Mammary epithelial cell (primary cell): Measurements from ENCODE around the gene SPN.

Experiments
- EZH2 ChIP-seq: IDR thresholded peaks from 2 replicates; pipeline ENCODE4 v1.6.1; 2012; ENCODE audit warnings: low read length, inconsistent platforms, borderline replicate concordance
- TF ChIP-seq, protein P1 (sequence below), 2 donors: IDR thresholded peaks in 1 of 2; conservative IDR thresholded peaks in 1 of 2; 2 replicates each; pipeline ENCODE4 v1.5.1; 2011 to 2012; ENCODE audit warnings: inconsistent platforms in 2 of 2, low read length in 2 of 2, mild to moderate bottlenecking in 2 of 2, control low read depth in 1 of 2, low read depth in 1 of 2; ENCODE audit not compliant: insufficient read depth in 1 of 2; ENCODE audit errors: extremely low read depth in 1 of 2

DNA sequence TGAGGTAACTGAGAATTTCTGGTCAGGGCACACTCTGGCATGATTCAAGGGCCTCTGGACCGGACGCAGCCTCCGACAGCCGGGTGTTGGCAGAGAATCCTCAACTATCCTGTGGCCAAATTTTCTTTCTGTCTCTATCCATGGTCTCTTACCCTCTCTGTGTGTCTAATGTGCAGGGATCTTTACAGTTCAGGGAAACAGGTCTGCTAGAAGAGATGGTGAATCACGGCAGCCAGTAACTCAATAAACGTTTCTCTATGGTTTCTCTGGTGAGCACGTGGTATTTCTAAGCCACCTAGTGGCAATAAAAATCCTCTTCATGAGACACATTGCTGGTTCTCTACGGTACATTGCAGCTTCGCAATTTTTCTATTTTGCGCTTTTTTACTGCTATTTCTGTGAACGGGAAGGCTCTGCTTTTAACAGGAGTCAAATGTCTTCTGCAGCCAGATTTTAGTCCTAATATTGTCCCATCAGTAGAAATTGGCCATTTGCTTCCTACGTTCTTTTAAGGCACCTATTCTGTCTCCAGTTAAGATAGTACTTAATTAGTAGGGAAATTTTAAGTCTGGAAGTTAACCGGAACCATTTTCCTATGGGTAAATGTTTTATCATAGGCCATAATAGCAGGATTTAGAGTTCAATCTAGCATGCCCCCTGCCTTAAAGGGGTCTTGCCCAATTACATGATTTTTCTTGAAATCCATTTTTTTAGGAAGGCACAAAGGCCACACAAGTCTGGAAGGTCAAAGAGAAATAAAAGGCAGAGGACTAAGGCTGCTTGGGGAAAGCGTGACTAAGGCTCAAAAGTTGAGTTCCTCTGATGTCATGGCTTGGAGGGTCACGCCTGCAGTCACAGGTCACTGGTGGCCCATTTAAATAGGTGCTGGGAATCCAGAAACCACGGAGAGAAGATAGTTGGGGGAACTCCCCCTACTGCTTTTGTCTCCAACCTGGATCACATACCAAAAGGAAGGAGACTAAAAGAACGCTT, 47.5 kb downstream of the SPN start:
- TF ChIP-seq, protein P1, sequence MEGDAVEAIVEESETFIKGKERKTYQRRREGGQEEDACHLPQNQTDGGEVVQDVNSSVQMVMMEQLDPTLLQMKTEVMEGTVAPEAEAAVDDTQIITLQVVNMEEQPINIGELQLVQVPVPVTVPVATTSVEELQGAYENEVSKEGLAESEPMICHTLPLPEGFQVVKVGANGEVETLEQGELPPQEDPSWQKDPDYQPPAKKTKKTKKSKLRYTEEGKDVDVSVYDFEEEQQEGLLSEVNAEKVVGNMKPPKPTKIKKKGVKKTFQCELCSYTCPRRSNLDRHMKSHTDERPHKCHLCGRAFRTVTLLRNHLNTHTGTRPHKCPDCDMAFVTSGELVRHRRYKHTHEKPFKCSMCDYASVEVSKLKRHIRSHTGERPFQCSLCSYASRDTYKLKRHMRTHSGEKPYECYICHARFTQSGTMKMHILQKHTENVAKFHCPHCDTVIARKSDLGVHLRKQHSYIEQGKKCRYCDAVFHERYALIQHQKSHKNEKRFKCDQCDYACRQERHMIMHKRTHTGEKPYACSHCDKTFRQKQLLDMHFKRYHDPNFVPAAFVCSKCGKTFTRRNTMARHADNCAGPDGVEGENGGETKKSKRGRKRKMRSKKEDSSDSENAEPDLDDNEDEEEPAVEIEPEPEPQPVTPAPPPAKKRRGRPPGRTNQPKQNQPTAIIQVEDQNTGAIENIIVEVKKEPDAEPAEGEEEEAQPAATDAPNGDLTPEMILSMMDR (conservative IDR thresholded peaks at IDR 0.05 in 1 of 2, IDR thresholded peaks at IDR 0.05 in 1 of 2; ENCODE audit: extremely low read depth in 1 of 2, insufficient read depth in 1 of 2, low read depth in 1 of 2, low read length in 2 of 2): peak; percentile 61 to 62
- TF ChIP-seq EZH2: no peak
